ENCODE results near the gene LAMTOR1.
A peak's percentile ranks its signal among the peaks of the same experiment; 100 is the strongest.

LAMTOR1 gene

DNA sequence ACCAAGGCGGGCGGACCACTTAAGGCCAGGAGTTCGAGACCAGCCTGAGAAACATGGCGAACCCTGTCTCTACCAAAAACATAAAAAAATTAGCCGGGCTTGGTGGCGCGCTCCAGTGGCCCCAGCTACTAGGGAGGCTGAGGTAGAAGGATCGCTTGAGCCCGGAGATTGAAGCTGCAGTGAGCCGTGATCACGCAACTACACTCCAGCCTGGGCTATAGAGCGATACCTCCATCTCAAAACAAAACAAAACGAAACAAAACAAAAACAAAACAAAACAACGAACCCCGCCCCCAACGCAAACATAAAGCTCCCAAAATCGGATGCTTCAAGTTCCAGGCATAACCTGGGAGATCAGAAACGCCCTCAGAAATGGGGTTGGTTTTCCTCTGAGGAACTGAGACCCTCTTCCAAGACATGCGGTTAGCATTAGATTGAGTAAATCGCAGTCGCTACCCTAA is 21.9 kb downstream of the LAMTOR1 start:
- no peak for DNase-seq (ENCODE audit: low read depth)

DNA sequence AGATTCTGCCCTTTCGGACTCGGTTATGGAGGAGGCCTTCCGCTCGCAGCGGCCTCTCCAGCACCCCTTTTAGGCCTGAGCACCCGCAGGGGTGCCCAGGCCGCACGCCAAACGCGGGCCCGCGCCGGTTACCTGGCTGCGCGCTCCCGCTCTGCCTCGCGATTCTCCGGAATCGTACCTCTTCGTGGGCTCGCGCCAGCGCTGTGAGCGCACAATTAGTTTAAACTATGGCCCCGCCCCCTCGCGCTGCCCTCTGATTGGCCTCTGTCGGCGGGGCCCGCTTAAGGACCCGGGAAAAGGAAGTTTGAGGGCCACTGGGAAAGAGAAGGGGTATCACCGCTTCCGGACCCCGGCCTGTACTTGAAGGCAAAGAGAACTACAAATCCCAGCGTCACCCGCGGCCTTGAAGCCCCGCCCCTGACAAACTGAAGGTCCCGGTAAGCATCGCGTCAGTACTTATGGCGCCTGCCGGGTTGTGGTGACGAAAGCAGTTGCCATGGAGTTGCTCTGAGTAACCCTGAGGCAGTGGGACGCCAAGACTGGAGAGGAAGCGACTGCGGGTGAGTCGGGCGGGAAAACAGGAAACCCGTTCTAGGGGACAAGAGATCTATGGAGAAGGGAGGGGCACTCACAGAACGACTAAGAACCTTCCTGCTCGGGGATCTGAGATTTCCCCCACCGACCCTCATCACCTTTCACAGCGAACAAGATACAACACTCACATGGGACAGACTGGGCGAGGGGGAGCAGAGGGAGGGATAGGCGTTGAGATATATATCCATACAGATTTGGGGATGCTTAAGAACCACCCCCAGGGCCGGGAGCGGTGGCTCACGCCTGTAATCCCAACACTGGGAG is 22.5 kb downstream of the LAMTOR1 start, which contains the start of the genes LRRC51 and NUMA1:
Gene LRRC51 (plus strand): TSS at position 525 of the 858 bp plus-strand sequence. CDS start 8,234 bp downstream, outside the sequence.
Gene NUMA1 (minus strand): TSS at position 217 of the 858 bp plus-strand sequence. CDS start 44,599 bp downstream, outside the sequence.
- DNase-seq (ENCODE audit: low read depth) = peak; percentile 100

- DNase-seq (ENCODE audit: low read depth) = no peak
These were observed 23.2 kb downstream of the LAMTOR1 start for GRCh38 chr11:72079819-72080325.

DNA sequence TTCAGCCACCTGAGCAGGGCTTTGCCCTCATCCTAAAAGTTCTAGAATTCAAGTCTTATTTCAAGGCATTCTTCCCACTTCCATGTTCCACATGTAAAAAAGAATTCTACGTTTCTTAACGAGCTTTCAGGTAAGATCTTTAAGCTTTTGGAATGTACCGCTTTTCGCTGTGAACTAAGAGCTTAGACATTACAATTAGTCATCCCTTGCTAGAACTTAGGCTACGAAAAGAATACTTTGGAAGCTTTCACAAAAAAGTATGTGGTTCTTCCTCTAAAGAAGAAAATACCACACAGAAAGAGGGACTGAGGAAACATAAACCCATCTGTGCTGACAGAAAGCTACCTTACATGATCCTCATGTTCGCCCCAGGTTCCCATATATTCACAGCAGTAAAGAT is 24.6 kb downstream of the LAMTOR1 start:
- DNase-seq (ENCODE audit: low read depth) = no peak

DNA sequence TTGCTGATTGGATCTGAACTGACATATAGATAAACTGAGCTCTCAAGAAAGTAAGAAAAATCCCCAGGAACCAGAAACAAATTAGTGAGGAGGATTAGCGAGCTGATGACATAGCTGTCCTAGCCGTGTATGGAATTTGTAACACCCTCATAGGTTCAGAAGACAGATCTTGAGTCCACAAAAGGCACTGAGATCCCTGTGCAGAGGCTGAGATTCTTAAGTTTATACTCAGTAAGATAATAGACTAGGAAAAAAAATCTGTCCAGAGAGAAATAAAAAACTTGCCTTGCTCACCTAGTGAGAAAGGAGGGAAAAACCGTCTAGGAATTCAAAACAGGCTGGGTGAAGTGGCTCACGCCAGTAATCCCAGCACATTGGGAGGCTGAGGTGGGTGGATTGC is 27.3 kb downstream of the LAMTOR1 start:
- no peak for DNase-seq (ENCODE audit: low read depth)

DNA sequence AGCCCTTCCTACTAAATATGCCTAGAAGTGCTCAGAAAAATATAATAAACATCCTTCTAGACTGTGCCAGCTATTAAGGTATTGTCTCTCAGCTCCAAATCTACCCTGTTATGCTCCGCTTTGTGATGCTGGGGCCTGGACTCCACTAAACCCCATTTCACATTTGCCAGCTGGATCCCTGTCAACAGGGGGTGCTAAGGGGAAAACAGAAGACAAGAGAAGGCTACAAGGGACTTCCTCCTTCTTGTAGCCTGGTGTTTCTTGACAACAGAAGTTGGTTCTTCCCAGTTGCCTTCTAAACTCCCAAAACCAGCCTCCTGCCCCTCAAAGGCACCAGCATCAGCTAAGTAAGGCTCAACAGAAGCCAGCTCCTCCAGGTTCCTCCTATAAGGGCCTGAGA is 28.0 kb downstream of the LAMTOR1 start:
- DNase-seq (ENCODE audit: low read depth) = no peak

DNA sequence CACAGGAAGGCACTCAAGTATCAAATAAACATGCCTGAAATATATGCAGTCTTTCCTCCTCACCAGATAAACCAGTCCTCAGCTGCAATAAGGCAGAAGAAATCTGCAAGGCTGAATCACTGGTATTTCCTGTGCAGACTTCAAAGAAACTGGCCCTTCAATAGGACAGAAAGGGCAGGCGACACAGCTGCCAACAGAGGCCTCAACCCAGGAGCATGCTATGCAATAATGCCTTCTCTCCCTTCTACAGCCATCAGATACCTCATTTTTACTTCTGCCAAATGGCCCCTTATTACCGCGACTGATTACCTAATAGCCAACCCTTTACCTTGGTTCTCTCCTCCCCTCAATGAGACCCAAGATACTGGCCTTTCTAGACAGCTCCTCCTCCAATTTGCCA is 30.7 kb downstream of the LAMTOR1 start:
- DNase-seq (ENCODE audit: low read depth) = no peak

DNA sequence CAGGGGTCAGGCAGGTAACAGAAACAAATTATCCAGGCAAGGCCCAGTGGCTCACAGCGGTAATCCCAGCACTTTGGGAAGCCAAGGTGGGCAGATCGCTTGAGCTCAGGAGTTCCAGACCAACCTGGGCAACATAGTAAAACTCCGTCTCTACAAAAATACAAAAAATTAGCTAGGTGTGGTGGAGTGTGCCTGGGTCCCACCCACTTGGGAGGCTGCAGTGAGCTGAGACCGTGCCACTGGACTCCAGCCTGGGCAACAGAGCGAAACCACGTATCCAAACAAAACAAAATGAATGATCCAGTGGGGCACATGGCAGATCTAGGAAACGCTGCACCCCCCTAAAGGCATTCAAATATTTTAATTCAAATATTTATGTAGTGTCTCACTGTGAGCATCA is 32.6 kb downstream of the LAMTOR1 start:
- no peak for DNase-seq (ENCODE audit: low read depth)

GRCh38 chr11:72069787-72070251 is 33.3 kb downstream of the LAMTOR1 start:
- DNase-seq (ENCODE audit: low read depth) = peak; percentile 63

DNA sequence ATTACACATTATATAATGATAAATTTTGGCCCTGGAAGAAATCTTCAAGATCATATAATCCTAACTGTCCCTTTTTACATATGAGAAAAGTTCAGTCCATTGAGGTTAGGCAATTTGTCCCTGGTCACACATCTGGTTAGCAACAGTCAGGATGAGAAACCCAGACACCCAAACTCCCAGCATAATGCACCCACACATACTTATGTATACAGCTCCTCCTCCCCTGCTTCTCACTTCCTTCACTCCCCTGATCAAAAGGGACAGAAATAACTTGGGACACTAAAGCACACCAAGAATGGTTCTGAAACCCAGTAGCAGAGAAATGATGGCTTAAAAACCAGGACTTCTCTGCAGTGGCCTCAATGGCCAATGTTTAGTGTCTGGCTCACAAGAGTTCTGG is 33.9 kb downstream of the LAMTOR1 start:
- no peak for DNase-seq (ENCODE audit: low read depth)

- no peak for DNase-seq (ENCODE audit: low read depth)
These were observed 35.4 kb downstream of the LAMTOR1 start for GRCh38 chr11:72067676-72068075.

DNA sequence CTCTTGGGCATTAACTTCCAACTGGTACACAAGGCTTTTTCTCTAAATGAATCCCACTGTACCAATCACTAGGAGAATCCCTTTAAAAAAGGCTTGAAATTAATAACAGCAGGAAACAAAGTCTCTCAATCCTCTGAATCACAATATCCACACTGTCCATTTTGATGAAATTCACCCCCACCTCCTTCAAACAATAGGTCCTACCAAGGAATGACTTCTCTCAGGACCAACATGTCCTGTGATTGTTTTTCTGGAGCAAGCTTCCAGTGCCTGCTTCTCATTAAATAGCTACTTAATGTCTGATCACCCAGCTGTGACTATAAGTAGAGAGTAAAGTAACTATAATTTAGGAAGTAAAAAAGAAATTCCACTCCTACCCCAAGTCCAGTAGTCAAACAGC is 35.8 kb downstream of the LAMTOR1 start:
- no peak for DNase-seq (ENCODE audit: low read depth)

DNA sequence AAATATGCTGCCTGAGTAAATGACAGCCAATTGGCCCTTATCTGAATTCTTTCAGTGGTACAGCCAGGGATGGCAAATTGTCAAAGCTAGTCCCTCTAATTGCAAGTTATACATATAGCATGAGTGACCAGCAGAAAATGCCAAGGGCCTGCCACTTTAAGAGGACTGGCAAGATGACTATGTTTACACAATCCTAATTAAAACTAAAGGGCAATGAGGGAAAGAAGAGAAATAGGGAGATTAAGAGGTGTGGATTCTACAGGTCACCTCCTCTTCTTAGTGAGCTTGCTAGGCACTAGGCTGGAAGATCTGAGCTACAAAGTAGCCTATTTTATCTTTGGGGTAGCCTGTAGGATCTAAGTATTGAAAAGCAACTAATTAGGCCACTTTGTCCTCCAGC is 36.2 kb downstream of the LAMTOR1 start:
- DNase-seq (ENCODE audit: low read depth) = no peak

DNA sequence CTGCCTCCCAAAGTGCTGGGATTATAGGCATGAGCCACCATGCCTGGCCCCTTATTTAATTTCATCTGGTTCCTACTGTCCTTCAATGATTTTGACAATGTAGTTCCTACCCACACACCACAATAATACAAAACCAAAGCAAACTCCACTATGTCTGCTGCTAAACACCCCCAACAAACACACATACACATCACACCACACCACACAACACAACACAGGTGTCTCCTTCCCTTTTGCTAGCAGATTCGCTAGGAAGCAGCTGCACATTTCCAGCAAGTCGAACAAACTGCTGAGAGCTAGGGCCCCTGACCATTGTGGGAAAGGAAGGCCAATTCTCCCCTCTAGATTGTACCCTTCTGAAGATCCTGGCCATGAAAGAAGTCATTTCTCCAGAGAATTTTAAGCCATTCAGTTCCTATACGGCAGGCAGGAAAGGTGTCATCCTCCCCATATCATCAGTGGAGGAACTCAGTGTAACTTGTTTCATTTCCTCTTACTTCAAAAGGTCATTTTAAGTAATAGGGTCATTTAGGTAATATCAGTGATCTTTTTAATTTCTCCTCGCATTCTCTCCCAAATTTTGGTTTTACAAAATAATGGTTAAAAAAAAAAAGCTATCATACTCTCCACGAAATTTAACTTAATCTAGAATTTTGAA is 41.2 kb downstream of the LAMTOR1 start:
- no peak for DNase-seq (ENCODE audit: low read depth)

DNA sequence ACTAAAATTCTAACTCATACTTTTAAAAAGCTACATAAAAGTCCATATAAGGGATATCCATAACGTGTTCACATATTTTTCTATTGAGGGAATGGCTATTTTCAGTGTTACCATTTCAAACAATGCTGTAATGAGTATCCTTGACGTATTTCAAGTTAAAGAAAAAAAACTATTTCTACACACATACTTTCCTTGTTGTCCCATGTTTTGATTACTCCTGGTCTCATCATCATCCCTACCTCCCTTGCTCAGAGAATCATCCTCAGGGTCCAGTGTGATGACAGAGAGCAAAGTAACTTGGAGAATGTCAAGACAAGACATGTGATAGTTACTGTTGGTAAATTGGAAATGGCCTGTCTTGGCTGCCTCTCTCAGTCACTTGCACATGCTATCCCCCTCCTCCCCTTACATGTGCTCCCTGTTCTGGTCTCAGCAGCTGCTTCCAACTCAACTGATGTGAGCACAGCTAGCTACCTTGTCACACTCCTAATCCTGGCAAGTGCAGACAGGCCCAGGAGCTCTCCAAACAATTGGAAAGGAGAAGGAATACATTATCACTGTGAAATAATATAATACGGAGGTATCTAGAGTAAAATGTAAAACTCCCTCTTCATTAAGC is 44.6 kb downstream of the LAMTOR1 start:
- no peak for DNase-seq (ENCODE audit: low read depth)

- no peak for DNase-seq (ENCODE audit: low read depth)
These were observed 54.2 kb downstream of the LAMTOR1 start for GRCh38 chr11:72048766-72049460.

Data from CMK (cell line).